K562 (cell line): Measurements from ENCODE around the gene ZW10. TPM values are rescaled to one million over a fixed set of nuclear protein-coding genes. Genes with fewer than 3 reads are reported as not detected.

Source experiments
- ARNT ChIP-seq, 2 experiments: fragments of 450-650 bp; IDR thresholded peaks; 2 replicates each; pipeline ENCODE4 v1.6.1; 2016; ENCODE audit warnings: mild to moderate bottlenecking in 1 of 2
- CBX3 ChIP-seq, 2 experiments: IDR thresholded peaks; 1 replicate in 1 of 2; 2 replicates in 1 of 2; pipeline ENCODE4 v1.6.1; 2012; ENCODE audit warnings: inconsistent platforms in 2 of 2, low read length in 2 of 2, borderline replicate concordance in 1 of 2, control low read depth in 1 of 2
- DIDO1 ChIP-seq: fragments of 450-650 bp; IDR thresholded peaks from 2 replicates; pipeline ENCODE4 v1.6.1; 2016; ENCODE audit warnings: low read depth, missing biosample characterization, missing genetic modification characterization
- HLTF ChIP-seq: fragments of 450-650 bp; IDR thresholded peaks from 2 replicates; pipeline ENCODE4 v1.6.1; 2016
- HMGN3 ChIP-seq: IDR thresholded peaks from 2 replicates; pipeline ENCODE4 v1.6.1; 2011; ENCODE audit warnings: borderline replicate concordance, low read depth, mild to moderate bottlenecking, mixed read lengths, low read length; ENCODE audit not compliant: insufficient read length; ENCODE audit errors: extremely low read depth
- JUN ChIP-seq, 2 experiments: sonication (generic) in 1 of 2; formaldehyde crosslinking in 1 of 2; IDR thresholded peaks; 2 replicates each; pipeline versions ENCODE4 v1.6.1 to v1.8.0; 2012 to 2022; ENCODE audit warnings: borderline replicate concordance in 2 of 2, mild to moderate bottlenecking in 2 of 2, improper control_type of control experiment in 1 of 2, low read depth in 1 of 2, low read length in 1 of 2, missing genetic modification reagents in 1 of 2
- NEUROD1 ChIP-seq: fragments of 150-350 bp; IDR thresholded peaks from 2 replicates; pipeline ENCODE4 v1.6.1; 2014; ENCODE audit warnings: borderline replicate concordance, low read length, low read depth; ENCODE audit not compliant: partially characterized antibody
- NFXL1 ChIP-seq: fragments of 450-650 bp; formaldehyde crosslinking; IDR thresholded peaks from 2 replicates; pipeline ENCODE4 v1.4.0; 2021; ENCODE audit warnings: mild to moderate bottlenecking
- NR2C1 ChIP-seq, 2 experiments: fragments of 450-650 bp; IDR thresholded peaks; 2 replicates each; pipeline ENCODE4 v1.6.1; 2017; ENCODE audit warnings: mild to moderate bottlenecking in 2 of 2, antibody characterized with exemption in 1 of 2, inconsistent platforms in 1 of 2, missing compliant biosample characterization in 1 of 2, missing genetic modification characterization in 1 of 2
- OTX1 ChIP-seq: fragments of 450-650 bp; formaldehyde crosslinking; IDR thresholded peaks from 2 replicates; pipeline ENCODE4 v1.4.0; 2022; ENCODE audit warnings: mild to moderate bottlenecking
- SIX5 ChIP-seq, 2 experiments: IDR thresholded peaks; 2 replicates each; pipeline ENCODE4 v1.6.1; 2011; ENCODE audit warnings: low read length in 2 of 2, borderline replicate concordance in 1 of 2, low read depth in 1 of 2, mild to moderate bottlenecking in 1 of 2, moderate library complexity in 1 of 2; ENCODE audit not compliant: insufficient read depth in 1 of 2
- ZNF431 ChIP-seq: sonication (generic); formaldehyde crosslinking; IDR thresholded peaks from 2 replicates; pipeline ENCODE4 v1.8.0; 2022; ENCODE audit warnings: mild to moderate bottlenecking, missing genetic modification reagents
- polyA plus RNA-seq, 8 experiments: library from polyadenylated mRNA; depleted of rRNA in 4 of 8; stranded (reverse) in 5 of 8; unstranded in 3 of 8; fragments of >200 nt; fragmentation: Nextera tagmentation in 2 of 8; fragmentation: Illumina TruSeq in 1 of 8; extraction: Ambion mirVana in 2 of 8; extraction: Trizol in 1 of 8; gene quantifications; 2 replicates each; pipeline versions ENCODE4 v1.2.1 to v1.2.3, GENCODE V29; 2011 to 2014; ENCODE audit warnings: inconsistent platforms in 1 of 8, missing spikeins in 1 of 8
- total RNA-seq, 7 experiments: library from RNA; depleted of rRNA in 6 of 7; stranded (reverse); fragments of >200 nt in 6 of 7; fragmentation: Illumina TruSeq in 2 of 7; extraction: Trizol in 2 of 7; gene quantifications; 2 replicates each; pipeline versions ENCODE4 v1.2.1 to v1.2.3, GENCODE V29; 2011 to 2021; ENCODE audit warnings: low replicate concordance in 1 of 7
- TF ChIP-seq, protein P1 (sequence below): fragments of 450-650 bp; formaldehyde crosslinking; IDR thresholded peaks from 2 replicates; pipeline ENCODE4 v1.4.0; 2022; ENCODE audit warnings: missing genetic modification characterization
- TF ChIP-seq, protein P2 (sequence below), 2 experiments: fragments of 450-650 bp in 1 of 2; sonication (generic) in 1 of 2; formaldehyde crosslinking in 1 of 2; IDR thresholded peaks in 1 of 2; conservative IDR thresholded peaks in 1 of 2; 2 replicates each; pipeline versions ENCODE4 v1.6.1 to v1.8.1; 2016 to 2023; ENCODE audit warnings: mild to moderate bottlenecking in 2 of 2, moderate library complexity in 2 of 2, inconsistent platforms in 1 of 2, missing genetic modification reagents in 1 of 2
- TF ChIP-seq, protein P3 (sequence below): fragments of 250-450 bp; sonication (Bioruptor Pico); IDR thresholded peaks from 2 replicates; pipeline ENCODE4 v1.4.0; 2020
- TF ChIP-seq, protein P4 (sequence below): sonication (generic); formaldehyde crosslinking; IDR thresholded peaks from 2 replicates; pipeline ENCODE4 v1.9.0; 2022; ENCODE audit warnings: mild to moderate bottlenecking, missing genetic modification reagents
- TF ChIP-seq, protein P5 (sequence below): fragments of 250-450 bp; sonication (Bioruptor Pico); IDR thresholded peaks from 2 replicates; pipeline ENCODE4 v1.5.0; 2021

ZW10 gene
- total and polyA plus RNA-seq, 9 of the 15 experiments (the other 6 are each of a cell fraction or from before 2014, with no cell fraction given): 9.4 to 37.7 (median 25.0) TPM

DNA sequence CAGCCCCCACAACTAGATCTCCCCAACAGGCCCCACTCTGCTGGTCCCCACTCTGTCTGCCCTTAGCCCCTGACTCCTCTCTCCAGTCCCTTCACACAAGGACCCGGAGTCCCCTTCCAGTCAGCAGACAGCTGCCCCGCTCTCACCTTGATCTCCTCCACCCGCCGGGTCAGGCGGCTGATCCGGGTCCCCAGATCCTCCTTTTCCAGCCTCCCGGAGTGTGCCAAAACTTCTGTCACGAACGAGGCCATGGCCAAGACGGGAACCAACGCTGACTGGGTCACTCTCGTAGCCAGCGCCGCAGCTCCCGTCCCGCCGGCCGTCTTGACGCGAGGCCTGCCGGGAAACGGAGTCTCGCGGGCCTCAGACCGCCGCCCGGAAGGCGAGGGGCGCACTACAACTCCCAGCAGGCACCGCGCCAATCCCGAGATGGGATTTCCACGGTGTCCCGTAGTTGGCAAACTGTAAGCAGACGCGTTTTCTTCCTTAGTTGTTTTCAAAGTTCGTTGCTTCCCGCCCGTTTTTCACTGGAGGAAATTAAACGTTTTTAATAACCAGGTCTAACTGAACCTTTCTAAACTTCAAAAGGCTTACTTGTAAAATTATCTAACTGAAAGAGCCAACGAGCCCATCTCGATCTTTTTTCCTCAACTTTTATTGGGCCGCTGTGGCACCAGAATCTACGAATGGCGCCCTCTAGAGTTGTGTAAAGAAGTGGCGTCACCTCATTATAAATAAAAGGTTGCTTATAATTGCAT, at the start of gene ZW10 (continued):
- TF ChIP-seq NR2C1 (IDR thresholded peaks at IDR 0.05) (peak; percentile 50), NR2C1 (tag; IDR thresholded peaks at IDR 0.05) (peak; percentile 85), HLTF (peak; percentile 87), CBX3 (IDR thresholded peaks at IDR 0.05; ENCODE audit: borderline replicate concordance in 1 of 2, low read length in 2 of 2) (peak in 1 of 2 experiments; percentile 41; a peak in 2 of 3 replicates), NFXL1 (CRISPR knock-in tag) (no peak), ZNF431 (no peak), HMGN3 (peak; percentile 40), JUN (IDR thresholded peaks at IDR 0.05; ENCODE audit: borderline replicate concordance, low read depth, low read length) (0 out of 2 replicates have a peak, but pooled peaks have one; percentile 4), JUN (CRISPR knock-in tag; IDR thresholded peaks at IDR 0.05; ENCODE audit: borderline replicate concordance) (no peak), DIDO1 (tag) (peak; percentile 73; the same call in 1 of the 2 replicates), NEUROD1 (peak; percentile 53), ARNT (IDR thresholded peaks at IDR 0.05) (peak; percentile 38 to 74; a peak in 3 of 4 replicates), SIX5 (IDR thresholded peaks at IDR 0.05; ENCODE audit: borderline replicate concordance in 1 of 2, insufficient read depth in 1 of 2, low read depth in 1 of 2, low read length in 2 of 2) (peak; percentile 87 to 89), OTX1 (CRISPR knock-in tag) (peak; percentile 48)
- TF ChIP-seq, protein P1, sequence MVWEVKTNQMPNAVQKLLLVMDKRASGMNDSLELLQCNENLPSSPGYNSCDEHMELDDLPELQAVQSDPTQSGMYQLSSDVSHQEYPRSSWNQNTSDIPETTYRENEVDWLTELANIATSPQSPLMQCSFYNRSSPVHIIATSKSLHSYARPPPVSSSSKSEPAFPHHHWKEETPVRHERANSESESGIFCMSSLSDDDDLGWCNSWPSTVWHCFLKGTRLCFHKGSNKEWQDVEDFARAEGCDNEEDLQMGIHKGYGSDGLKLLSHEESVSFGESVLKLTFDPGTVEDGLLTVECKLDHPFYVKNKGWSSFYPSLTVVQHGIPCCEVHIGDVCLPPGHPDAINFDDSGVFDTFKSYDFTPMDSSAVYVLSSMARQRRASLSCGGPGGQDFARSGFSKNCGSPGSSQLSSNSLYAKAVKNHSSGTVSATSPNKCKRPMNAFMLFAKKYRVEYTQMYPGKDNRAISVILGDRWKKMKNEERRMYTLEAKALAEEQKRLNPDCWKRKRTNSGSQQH (CRISPR knock-in tag): peak; percentile 64; the same call in 1 of the 2 replicates
- TF ChIP-seq, protein P2, sequence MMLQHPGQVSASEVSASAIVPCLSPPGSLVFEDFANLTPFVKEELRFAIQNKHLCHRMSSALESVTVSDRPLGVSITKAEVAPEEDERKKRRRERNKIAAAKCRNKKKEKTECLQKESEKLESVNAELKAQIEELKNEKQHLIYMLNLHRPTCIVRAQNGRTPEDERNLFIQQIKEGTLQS (IDR thresholded peaks at IDR 0.05): peak; percentile 47; the same call in 1 of the 2 replicates
- TF ChIP-seq, protein P2 (CRISPR knock-in tag; conservative IDR thresholded peaks at IDR 0.05): peak; percentile 72
- TF ChIP-seq, protein P3, sequence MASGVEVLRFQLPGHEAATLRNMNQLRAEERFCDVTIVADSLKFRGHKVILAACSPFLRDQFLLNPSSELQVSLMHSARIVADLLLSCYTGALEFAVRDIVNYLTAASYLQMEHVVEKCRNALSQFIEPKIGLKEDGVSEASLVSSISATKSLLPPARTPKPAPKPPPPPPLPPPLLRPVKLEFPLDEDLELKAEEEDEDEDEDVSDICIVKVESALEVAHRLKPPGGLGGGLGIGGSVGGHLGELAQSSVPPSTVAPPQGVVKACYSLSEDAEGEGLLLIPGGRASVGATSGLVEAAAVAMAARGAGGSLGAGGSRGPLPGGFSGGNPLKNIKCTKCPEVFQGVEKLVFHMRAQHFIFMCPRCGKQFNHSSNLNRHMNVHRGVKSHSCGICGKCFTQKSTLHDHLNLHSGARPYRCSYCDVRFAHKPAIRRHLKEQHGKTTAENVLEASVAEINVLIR: peak; percentile 43; the same call in 1 of the 2 replicates
- TF ChIP-seq, protein P4, sequence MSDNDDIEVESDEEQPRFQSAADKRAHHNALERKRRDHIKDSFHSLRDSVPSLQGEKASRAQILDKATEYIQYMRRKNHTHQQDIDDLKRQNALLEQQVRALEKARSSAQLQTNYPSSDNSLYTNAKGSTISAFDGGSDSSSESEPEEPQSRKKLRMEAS (CRISPR knock-in tag): peak; percentile 40; the same call in 1 of the 2 replicates
- TF ChIP-seq, protein P5, sequence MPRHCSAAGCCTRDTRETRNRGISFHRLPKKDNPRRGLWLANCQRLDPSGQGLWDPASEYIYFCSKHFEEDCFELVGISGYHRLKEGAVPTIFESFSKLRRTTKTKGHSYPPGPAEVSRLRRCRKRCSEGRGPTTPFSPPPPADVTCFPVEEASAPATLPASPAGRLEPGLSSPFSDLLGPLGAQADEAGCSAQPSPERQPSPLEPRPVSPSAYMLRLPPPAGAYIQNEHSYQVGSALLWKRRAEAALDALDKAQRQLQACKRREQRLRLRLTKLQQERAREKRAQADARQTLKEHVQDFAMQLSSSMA (CRISPR knock-in tag): no peak
